ENCODE measurements around the gene P4HA3.
A peak's percentile ranks its signal among the peaks of the same experiment; 100 is the strongest.

P4HA3 gene

DNA sequence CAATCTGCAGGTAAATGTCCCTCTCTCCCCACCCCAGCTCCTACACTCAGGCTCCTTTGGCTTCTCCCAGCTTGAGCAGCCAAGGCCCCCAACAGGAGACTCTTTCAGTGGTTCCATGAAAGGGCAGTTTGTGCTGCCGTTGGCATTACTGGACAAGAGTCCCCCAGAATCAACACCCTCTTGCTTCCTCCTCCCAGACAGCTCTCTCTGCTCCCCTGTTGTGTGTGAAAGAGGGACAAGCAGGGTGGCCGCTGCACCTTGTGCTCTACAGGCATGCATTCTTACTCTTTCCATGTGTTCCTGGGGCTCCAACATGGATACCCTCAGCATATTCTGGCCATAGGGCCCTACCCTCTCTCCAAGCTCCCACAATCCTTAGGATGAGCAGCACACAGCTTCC lies 48.7 kb downstream of the P4HA3 start:
- no peak for DNase-seq (ENCODE audit: low spot score)

- DNase-seq (ENCODE audit: low spot score) = no peak
These were observed 53.4 kb downstream of the P4HA3 start for GRCh38 chr11:74257959-74258553.

GRCh38 chr11:74256378-74257133 lies 54.9 kb downstream of the P4HA3 start:
- DNase-seq (ENCODE audit: low spot score) = no peak

- peak; percentile 81 for DNase-seq (ENCODE audit: low spot score)
These were observed 55.6 kb downstream of the P4HA3 start for GRCh38 chr11:74255741-74256375.

DNA sequence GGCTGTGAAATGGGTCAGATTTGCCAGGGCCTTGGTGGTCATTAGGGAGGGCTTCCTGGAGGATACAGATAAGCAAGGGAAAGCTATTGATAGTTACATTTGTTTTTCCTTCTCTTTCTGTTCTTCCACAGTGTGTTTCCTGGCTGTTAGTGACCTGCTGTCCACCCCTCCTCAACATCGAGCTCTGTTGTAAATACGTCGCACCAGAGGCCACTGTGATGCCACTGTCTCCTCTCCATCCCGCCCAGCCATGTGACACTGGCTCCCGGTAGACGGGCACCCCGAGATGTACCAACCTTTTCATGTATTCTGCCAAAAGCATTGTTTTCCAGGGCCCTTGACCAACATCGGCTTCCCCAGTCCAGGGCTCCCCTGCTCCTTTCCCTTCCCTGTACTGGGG lies 58.1 kb downstream of the P4HA3 start:
- no peak for DNase-seq (ENCODE audit: low spot score)

DNA sequence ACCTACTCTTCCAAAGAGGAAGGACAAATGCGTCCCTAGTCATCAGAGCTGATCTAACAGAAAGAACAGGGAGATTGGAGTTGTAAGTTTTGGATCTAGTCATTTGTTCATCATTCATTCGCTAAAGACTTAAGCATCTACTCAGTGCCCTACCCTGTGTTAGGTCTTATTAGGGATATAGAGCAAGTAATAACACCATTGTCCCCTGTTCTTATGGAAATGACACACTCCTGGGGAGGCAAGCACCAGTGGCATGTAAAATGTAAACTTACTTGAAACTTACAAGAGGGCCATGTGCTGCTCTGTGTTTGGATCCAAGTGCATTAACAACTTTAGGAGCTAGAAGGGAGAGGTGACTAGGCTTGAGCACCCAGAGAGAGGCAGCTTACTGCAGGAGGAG lies 61.9 kb downstream of the P4HA3 start:
- no peak for DNase-seq (ENCODE audit: low spot score)

- no peak for DNase-seq (ENCODE audit: low spot score)
These were observed 63.0 kb downstream of the P4HA3 start for GRCh38 chr11:74248469-74248868.

- DNase-seq (ENCODE audit: low spot score) = no peak
These were observed 73.2 kb downstream of the P4HA3 start for GRCh38 chr11:74238243-74238642.

DNA sequence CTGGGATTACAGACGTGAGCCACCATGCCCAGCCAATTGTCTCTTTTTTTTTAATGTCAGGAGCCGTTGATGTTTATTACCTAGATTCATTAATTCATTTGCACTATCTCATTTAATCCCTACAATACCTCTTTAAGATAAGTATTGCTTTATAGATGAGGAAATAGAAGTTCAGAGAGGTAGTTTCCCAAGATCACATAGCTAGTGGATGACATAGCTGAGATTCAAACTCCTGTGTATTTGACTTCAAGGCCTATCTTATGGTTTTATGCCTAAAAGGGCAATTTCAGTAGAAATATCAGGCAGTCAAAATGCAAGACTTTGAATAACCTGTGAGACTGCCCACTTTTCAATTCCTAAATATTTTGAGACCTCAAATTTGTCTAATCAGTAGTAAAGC lies 73.9 kb downstream of the P4HA3 start:
- DNase-seq (ENCODE audit: low spot score) = no peak

- no peak for DNase-seq (ENCODE audit: low spot score)
These were observed 76.3 kb downstream of the P4HA3 start for GRCh38 chr11:74235121-74235520.

GRCh38 chr11:74233683-74234082 lies 77.8 kb downstream of the P4HA3 start:
- no peak for DNase-seq (ENCODE audit: low spot score)

GRCh38 chr11:74232311-74232950 lies 79.0 kb downstream of the P4HA3 start:
- DNase-seq (ENCODE audit: low spot score) = no peak

DNA sequence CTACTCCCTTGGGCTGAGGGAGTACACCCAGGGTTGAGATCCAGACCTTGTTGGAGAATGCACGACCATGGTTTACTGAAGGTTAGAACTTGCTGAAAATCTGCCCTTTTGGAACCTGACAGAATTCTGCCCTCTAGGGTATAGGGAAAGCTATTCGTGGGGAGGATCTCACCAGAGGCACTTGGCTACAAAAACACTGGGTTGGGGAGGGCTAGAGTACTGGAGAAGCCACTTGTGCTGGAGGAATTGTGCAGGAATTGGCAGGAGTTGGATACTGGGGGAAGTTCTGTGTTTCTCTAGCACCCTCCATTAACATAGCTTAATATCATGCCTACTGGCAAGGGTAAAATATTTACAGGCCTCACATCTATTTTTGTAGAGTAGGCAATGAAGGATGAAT lies 84.5 kb downstream of the P4HA3 start:
- DNase-seq (ENCODE audit: low spot score) = peak; percentile 60

- DNase-seq (ENCODE audit: low spot score) = no peak
These were observed 85.9 kb downstream of the P4HA3 start for GRCh38 chr11:74225565-74225964.

- DNase-seq (ENCODE audit: low spot score) = no peak
These were observed 89.6 kb downstream of the P4HA3 start for GRCh38 chr11:74221816-74222215.

GRCh38 chr11:74220376-74220775 lies 91.1 kb downstream of the P4HA3 start:
- DNase-seq (ENCODE audit: low spot score) = no peak

Measured in hematopoietic multipotent progenitor cell treated with erythropoietin and hydrocortisone succinate and interleukin-3 and kit ligand, for 17 days (in vitro differentiated cells).